GM19025 (cell line): ENCODE results near the gene P2RY2.

ENCODE experiments used
- ATAC-seq: cut with Tn5 transposase; IDR thresholded peaks from one replicate; pipeline ENCODE4 v1.9.1; 2021; ENCODE audit warnings: mild to moderate bottlenecking, low read depth, moderate library complexity; ENCODE audit not compliant: unreplicated experiment

Gene P2RY2

DNA sequence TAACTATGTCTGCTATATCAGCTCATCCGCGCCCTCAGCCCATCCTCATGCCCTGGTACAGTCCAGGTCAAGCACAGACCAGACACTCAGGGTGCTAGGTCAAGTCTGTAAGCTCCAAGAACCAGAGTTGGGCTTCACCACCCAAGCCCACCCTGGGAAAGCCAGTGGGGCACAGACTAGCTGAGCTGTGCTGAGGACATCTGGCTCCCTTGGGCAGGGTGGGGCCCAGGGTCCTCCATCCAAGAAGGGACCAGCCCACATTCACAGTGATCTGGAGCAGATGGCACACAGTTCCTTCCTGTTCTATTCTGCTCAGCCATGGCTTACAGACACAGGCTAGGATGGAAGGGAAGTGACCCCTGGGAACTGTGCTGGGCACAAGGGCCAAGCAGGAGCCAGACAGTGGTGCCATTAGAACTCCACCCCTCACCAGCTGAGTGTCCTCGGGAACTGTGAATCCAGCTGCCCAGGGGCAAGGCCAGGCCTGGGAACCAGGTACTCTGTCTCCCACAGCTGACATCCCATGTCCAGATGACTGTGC is 63.2 kb downstream of the P2RY2 start:
- no peak for ATAC-seq

GRCh38 chr11:73281796-73282660 is 63.9 kb downstream of the P2RY2 start:
- ATAC-seq: no peak

DNA sequence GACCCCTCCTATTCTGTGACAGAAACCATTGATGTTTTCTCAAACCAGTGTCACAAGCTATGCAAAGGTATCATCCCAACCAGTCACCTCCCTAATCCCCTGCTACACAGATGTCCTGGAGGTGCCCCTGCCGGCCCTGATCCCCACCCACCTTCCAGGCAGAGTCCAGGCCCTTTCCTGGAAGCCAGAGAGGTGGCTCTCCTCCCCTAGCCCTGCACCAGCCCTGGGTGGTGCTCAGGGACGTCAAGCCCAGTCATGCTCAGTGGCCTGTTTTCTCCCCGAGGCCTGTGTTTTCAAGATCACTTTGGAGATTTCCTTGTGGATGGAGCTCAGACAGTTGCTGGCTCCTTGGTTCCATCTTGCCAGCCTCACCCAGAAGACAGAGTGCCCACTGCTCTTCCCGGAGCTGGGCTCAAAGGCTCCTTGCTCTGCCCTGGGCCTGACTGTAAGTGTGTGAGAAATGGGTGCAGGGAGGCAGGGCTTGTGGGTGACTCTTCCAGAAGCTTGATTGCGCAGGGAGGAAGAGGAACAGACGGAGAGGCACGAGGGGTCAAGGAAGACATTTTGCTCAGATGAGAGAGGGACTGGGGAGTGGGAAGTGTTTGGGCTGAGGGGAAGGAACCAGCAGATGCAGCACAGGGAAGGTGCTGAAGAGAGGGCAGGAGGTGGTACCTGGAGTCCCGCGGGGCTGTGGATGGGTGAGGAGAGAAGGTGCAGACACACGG is 65.4 kb downstream of the P2RY2 start:
- ATAC-seq: no peak

DNA sequence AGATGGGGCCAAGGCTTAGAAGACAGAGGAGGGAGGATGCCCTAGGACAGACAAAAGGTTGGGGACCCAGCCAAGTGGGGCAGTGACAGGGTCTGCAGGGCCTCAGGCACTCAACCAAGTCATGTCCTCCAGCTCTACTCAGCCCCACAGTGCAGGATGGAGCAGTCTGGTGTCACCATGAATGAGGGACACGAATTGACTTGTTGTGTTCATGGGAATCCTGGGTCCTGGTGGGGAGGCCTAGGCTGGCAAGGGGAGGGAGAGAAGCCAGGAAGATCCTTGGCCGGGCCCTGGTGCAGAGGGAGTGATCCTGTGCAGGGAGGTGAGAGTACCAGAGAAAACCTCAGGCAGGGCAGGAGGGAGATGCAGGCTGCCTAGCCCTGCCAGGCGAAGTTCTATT is 66.0 kb downstream of the P2RY2 start:
- ATAC-seq: no peak

DNA sequence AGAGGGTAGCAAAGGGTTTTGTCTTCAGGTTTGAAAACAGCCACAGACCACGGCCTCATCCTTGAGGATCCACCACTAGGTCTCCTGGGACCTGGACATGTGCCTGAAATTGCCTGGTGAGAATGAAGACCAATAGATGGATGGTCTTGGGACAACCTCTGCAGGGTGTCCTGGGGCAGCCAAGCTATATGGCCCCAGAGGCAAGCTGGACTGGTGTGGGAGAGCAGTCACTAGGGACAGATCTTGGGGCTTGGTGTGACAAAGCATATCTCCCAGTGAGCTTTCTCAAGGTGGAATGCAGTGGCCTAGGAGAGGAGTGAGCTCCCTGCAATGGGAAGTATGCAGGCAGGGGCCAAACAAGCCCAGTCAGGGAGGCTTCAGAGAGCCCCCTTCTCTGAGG is 67.6 kb downstream of the P2RY2 start:
- ATAC-seq: no peak
